K562 (cell line): ENCODE results near the gene CDT1. TPM values are rescaled to one million over a fixed set of nuclear protein-coding genes. Genes with fewer than 3 reads are reported as not detected.

ENCODE experiments used
- ATAC-seq: fragments of 200-7000 bp; cut with Tn5 transposase; 3 replicates; pipeline ENCODE4 v1.9.1; 2020; ENCODE audit warnings: moderate library complexity
- BruUV-seq: library from RNA; stranded (reverse); fragments of 400-500 nt; replicated peaks from 2 replicates; lab custom pipeline; 2021; lab: Mats Ljungman, UMichigan
- CTCF ChIA-PET: fragments of 300-600 bp; formaldehyde crosslinking; extraction: SDS; loops from one replicate; lab custom pipeline; 2021; ENCODE audit warnings: low intra/inter-chr PET ratio; lab: Yijun Ruan, JAX
- POLR2A ChIA-PET: fragments of 300-600, 350-650 bp; sonication (Branson Sonifier 250); formaldehyde crosslinking; extraction: SDS; loops from one replicate; lab custom pipeline; 2021; ENCODE audit warnings: antibody characterized with exemption, inconsistent platforms; lab: Yijun Ruan, JAX
- DNase-seq, 4 experiments: peaks; one replicate each; pipeline versions ENCODE4 v3.0.0 to v3.0.0-alpha.2; 2011 to 2018; ENCODE audit warnings: low spot score in 3 of 4, mixed read lengths in 3 of 4; ENCODE audit errors: extremely low read depth in 1 of 4
- FAIRE-seq: peaks from 2 replicates; lab custom pipeline; 2011; peaks lifted over from hg19 to GRCh38; lab: Jason Lieb, UNC
- H2AFZ ChIP-seq: 2 replicates; pipeline ENCODE4 v1.6.0; 2011; ENCODE audit warnings: low read depth, low read length, control low read depth, inconsistent platforms
- H3K27ac ChIP-seq: fragments of 200-600 bp; 3 replicates; pipeline ENCODE4 v1.8.0; 2011; ENCODE audit warnings: low read depth, mild to moderate bottlenecking, control low read depth, inconsistent platforms, low read length, moderate library complexity, mixed read lengths; ENCODE audit errors: extremely low read depth
- H3K27me3 ChIP-seq, 2 experiments: fragments of 300-600 bp in 1 of 2; 2 replicates in 1 of 2; 3 replicates in 1 of 2; pipeline versions ENCODE4 v1.6.0 to v1.8.0; 2011; ENCODE audit warnings: inconsistent platforms in 2 of 2, low read length in 2 of 2, mild to moderate bottlenecking in 1 of 2, mixed read lengths in 1 of 2, moderate library complexity in 1 of 2; ENCODE audit not compliant: control insufficient read depth in 2 of 2, insufficient read depth in 2 of 2
- H3K36me3 ChIP-seq: fragments of 300-600 bp; 3 replicates; pipeline ENCODE4 v1.8.0; 2011; ENCODE audit warnings: mild to moderate bottlenecking, low read length, inconsistent platforms; ENCODE audit not compliant: control insufficient read depth, insufficient read depth
- H3K4me1 ChIP-seq, 2 experiments: fragments of 200-600 bp in 1 of 2; replicated peaks in 1 of 2; 2 replicates in 1 of 2; 3 replicates in 1 of 2; pipeline versions ENCODE4 v1.5.1 to v1.8.0; 2011; ENCODE audit warnings: inconsistent platforms in 2 of 2, low read length in 2 of 2, mild to moderate bottlenecking in 1 of 2, mixed read lengths in 1 of 2, moderate library complexity in 1 of 2; ENCODE audit not compliant: control insufficient read depth in 2 of 2, insufficient read depth in 2 of 2
- H3K4me2 ChIP-seq: 2 replicates; pipeline ENCODE4 v1.6.1; 2011; ENCODE audit warnings: low read length, control low read depth, inconsistent platforms, mixed read lengths; ENCODE audit not compliant: insufficient read depth
- H3K4me3 ChIP-seq: fragments of 200-600 bp; sonication (generic), shearing (Covaris generic); 2 replicates; pipeline ENCODE4 v1.5.1; 2016; ENCODE audit warnings: control low read depth, inconsistent platforms
- H3K79me2 ChIP-seq: fragments of 200-600 bp; 3 replicates; pipeline ENCODE4 v1.8.0; 2011; ENCODE audit warnings: low read length, inconsistent platforms; ENCODE audit not compliant: control insufficient read depth, insufficient read depth
- H3K9ac ChIP-seq, 2 experiments: 2 replicates each; pipeline versions ENCODE4 v1.6.0 to v1.6.1; 2011; ENCODE audit warnings: low read depth in 2 of 2, low read length in 2 of 2, control low read depth in 1 of 2, inconsistent platforms in 1 of 2, mild to moderate bottlenecking in 1 of 2, mixed read lengths in 1 of 2; ENCODE audit not compliant: insufficient read depth in 1 of 2
- H3K9me1 ChIP-seq: one replicate; pipeline ENCODE4 v1.6.0; 2011; ENCODE audit warnings: inconsistent platforms, mild to moderate bottlenecking, low read length, moderate library complexity; ENCODE audit not compliant: control insufficient read depth, insufficient read depth
- H3K9me3 ChIP-seq: replicated peaks from 2 replicates; pipeline ENCODE4 v1.5.1; 2011; ENCODE audit warnings: low read depth, low read length, inconsistent platforms; ENCODE audit not compliant: control insufficient read depth, insufficient read depth
- H4K20me1 ChIP-seq: replicated peaks from 2 replicates; pipeline ENCODE4 v1.6.1; 2011; ENCODE audit warnings: low read length, inconsistent platforms, mixed read lengths; ENCODE audit not compliant: control insufficient read depth, insufficient read depth
- CBFA2T3 ChIP-seq: fragments of 450-650 bp; IDR thresholded peaks from 2 replicates; pipeline ENCODE4 v1.6.1; 2017
- CTCF ChIP-seq, 3 experiments: IDR thresholded peaks in 2 of 3; conservative IDR thresholded peaks in 1 of 3; 2 replicates each; pipeline ENCODE4 v1.5.1; 2011 to 2012; ENCODE audit warnings: low read length in 3 of 3, mild to moderate bottlenecking in 3 of 3, control low read depth in 2 of 3, improper control_type of control experiment in 1 of 3, inconsistent platforms in 1 of 3, low read depth in 1 of 3, mixed read lengths in 1 of 3, moderate library complexity in 1 of 3; ENCODE audit not compliant: insufficient read depth in 2 of 3
- IRF2 ChIP-seq: sonication (generic); formaldehyde crosslinking; IDR thresholded peaks from 2 replicates; pipeline ENCODE4 v1.8.1; 2022; ENCODE audit warnings: mild to moderate bottlenecking, missing genetic modification reagents
- KDM4B ChIP-seq, 2 experiments: fragments of 450-650 bp in 1 of 2; sonication (generic) in 1 of 2; IDR thresholded peaks; 2 replicates each; pipeline ENCODE4 v1.6.1; 2016 to 2017; ENCODE audit warnings: borderline replicate concordance in 2 of 2, antibody characterized with exemption in 1 of 2, low read depth in 1 of 2, mild to moderate bottlenecking in 1 of 2
- MEIS2 ChIP-seq: fragments of 450-650 bp; IDR thresholded peaks from 2 replicates; pipeline ENCODE4 v1.6.1; 2014; ENCODE audit warnings: mild to moderate bottlenecking; ENCODE audit not compliant: partially characterized antibody
- MXI1 ChIP-seq: IDR thresholded peaks from 2 replicates; pipeline ENCODE4 v1.6.1; 2011; ENCODE audit warnings: low read depth, mild to moderate bottlenecking, improper control_type of control experiment, low read length
- MYC ChIP-seq, 2 experiments: fragments of 250-450 bp in 1 of 2; sonication (Bioruptor Pico) in 1 of 2; IDR thresholded peaks; 2 replicates each; pipeline versions ENCODE4 v1.5.1 to v1.6.1; 2012 to 2021; ENCODE audit warnings: low read depth in 2 of 2, borderline replicate concordance in 1 of 2, improper control_type of control experiment in 1 of 2, low read length in 1 of 2, mild to moderate bottlenecking in 1 of 2, moderate library complexity in 1 of 2
- NFE2L1 ChIP-seq: fragments of 450-650 bp; IDR thresholded peaks from 2 replicates; pipeline ENCODE4 v1.6.1; 2016; ENCODE audit warnings: missing genetic modification characterization, low read depth, mild to moderate bottlenecking, missing compliant biosample characterization, moderate library complexity, borderline replicate concordance
- PTBP1 ChIP-seq: fragments of 200-400 bp; formaldehyde crosslinking; IDR thresholded peaks from 2 replicates; pipeline ENCODE4 v1.6.1; 2017; ENCODE audit warnings: low read depth, low read length
- SPI1 ChIP-seq: IDR thresholded peaks from 2 replicates; pipeline ENCODE4 v1.6.1; 2011; ENCODE audit warnings: low read depth, low read length, control low read depth, borderline replicate concordance
- TCF3 ChIP-seq: sonication (generic); formaldehyde crosslinking; IDR thresholded peaks from 2 replicates; pipeline ENCODE4 v1.4.0; 2020; ENCODE audit warnings: mild to moderate bottlenecking, missing genetic modification reagents
- TEAD1 ChIP-seq, 2 experiments: fragments of 450-650 bp in 1 of 2; sonication (generic) in 1 of 2; formaldehyde crosslinking; IDR thresholded peaks; 2 replicates each; pipeline versions ENCODE4 v1.4.0 to v1.8.0; 2020 to 2022; ENCODE audit warnings: mild to moderate bottlenecking in 2 of 2, missing genetic modification reagents in 1 of 2
- TEAD4 ChIP-seq, 2 experiments: sonication (generic) in 1 of 2; formaldehyde crosslinking in 1 of 2; IDR thresholded peaks; 2 replicates each; pipeline versions ENCODE4 v1.6.1 to v1.8.0; 2012 to 2022; ENCODE audit warnings: borderline replicate concordance in 1 of 2, inconsistent platforms in 1 of 2, low read length in 1 of 2, mild to moderate bottlenecking in 1 of 2, missing genetic modification reagents in 1 of 2
- TFE3 ChIP-seq: fragments of 450-650 bp; formaldehyde crosslinking; IDR thresholded peaks from 2 replicates; pipeline ENCODE4 v1.4.0; 2020; ENCODE audit warnings: mild to moderate bottlenecking, mixed read lengths
- ZFP1 ChIP-seq: fragments of 450-650 bp; formaldehyde crosslinking; IDR thresholded peaks from 2 replicates; pipeline ENCODE4 v1.4.0; 2020; ENCODE audit warnings: mild to moderate bottlenecking, mixed read lengths
- WGBS: fragments of 100-300 bp; shearing (Covaris generic); methylation state at CpG from one replicate; pipeline ENCODE4 v1.1.6; 2016; ENCODE audit warnings: low coverage, mixed read lengths; ENCODE audit not compliant: insufficient coverage; ENCODE audit errors: missing lambda C conversion rate; 5-methylcytosine and 5-hydroxymethylcytosine counted together
- in situ Hi-C: fragments of 300-500 bp; cut with MboI; formaldehyde crosslinking; loops from 4 replicates; pipeline ENCODE4 v1.15.0; 2018; ENCODE audit warnings: inconsistent platforms, mixed read lengths
- intact Hi-C: fragments of 100-400 bp; cut with micrococcal nuclease; formaldehyde crosslinking; loops from 2 replicates; pipeline ENCODE4 v1.14.2; 2022
- polyA plus RNA-seq, 8 experiments: library from polyadenylated mRNA; depleted of rRNA in 4 of 8; stranded (reverse) in 5 of 8; unstranded in 3 of 8; fragments of >200 nt; fragmentation: Nextera tagmentation in 2 of 8; fragmentation: Illumina TruSeq in 1 of 8; extraction: Ambion mirVana in 2 of 8; extraction: Trizol in 1 of 8; gene quantifications; 2 replicates each; pipeline versions ENCODE4 v1.2.1 to v1.2.3, GENCODE V29; 2011 to 2014; ENCODE audit warnings: inconsistent platforms in 1 of 8, missing spikeins in 1 of 8
- total RNA-seq, 7 experiments: library from RNA; depleted of rRNA in 6 of 7; stranded (reverse); fragments of >200 nt in 6 of 7; fragmentation: Illumina TruSeq in 2 of 7; extraction: Trizol in 2 of 7; gene quantifications; 2 replicates each; pipeline versions ENCODE4 v1.2.1 to v1.2.3, GENCODE V29; 2011 to 2021; ENCODE audit warnings: low replicate concordance in 1 of 7

CDT1 gene
- total and polyA plus RNA-seq, 9 of the 15 experiments (the other 6 are each of a cell fraction or from before 2014, with no cell fraction given), result 0.92 to 178 (median 14.2) TPM

GRCh38 chr16:88781140-88782077, 22.2 kb upstream of the CDT1 start:
- Histone ChIP-seq H3K9ac (peak overlapping the region; percentile 90 to 99), H3K27ac (peak overlapping the region; percentile 93), H2AFZ (peak overlapping the region; percentile 3; the same call in 1 of the 2 replicates), H3K9me1 (peaks cover 5% of the 10 kb centered on the region), H3K79me2 (peaks cover 93% of the 10 kb centered on the region), H3K36me3 (peaks cover 52% of the 10 kb centered on the region), H3K27me3 (no peaks in the 10 kb centered on the region), H3K4me3 (peak overlapping the region; percentile 70), H3K4me2 (peak overlapping the region; percentile 78), H4K20me1 (peaks cover 29% of the 10 kb centered on the region; the same call in 1 of the 2 replicates), H3K9me3 (no peaks in the 10 kb centered on the region), H3K4me1 (peaks cover 43 to 93% of the 10 kb centered on the region in 2 experiments)
- ATAC-seq (peak; percentile 56), FAIRE-seq (peak; percentile 83), DNase-seq (peak in 3 of 4 experiments; percentile 50 to 86 (median 73))
- intact Hi-C loops (no loop called here), in situ Hi-C loops (no loop called here)
- 4% methylated on average over 28 of the region's 28 CpGs for WGBS
- ChIA-PET POLR2A (interaction anchor here (0.5 to 7.0 kb wide), 19 partner anchors 9 to 1209 kb away, joined by 3 to 124 read pairs (median 4); partner anchors contain the start of genes APRT and CDT1), CTCF (interaction anchor here (2.5 kb wide), 1 partner anchor 44 kb away, joined by 11 read pairs; no protein-coding TSS in a partner anchor)
- BruUV-seq, result no TSS peak
- no peak for TF ChIP-seq NFE2L1 (tag)
- TF ChIP-seq TEAD1 (CRISPR knock-in tag; IDR thresholded peaks at IDR 0.05), result no peak
- TF ChIP-seq CTCF (IDR thresholded peaks at IDR 0.05 in 2 of 3, conservative IDR thresholded peaks at IDR 0.05 in 1 of 3; ENCODE audit: insufficient read depth in 2 of 3, low read depth in 1 of 3, low read length in 3 of 3), result 0 out of 6 replicates have a peak, but pooled peaks of 2 of the 3 experiments have one; percentile 6 to 11
- TF ChIP-seq TEAD4 (IDR thresholded peaks at IDR 0.05; ENCODE audit: low read length), result no peak
- no peak for TF ChIP-seq TEAD4 (CRISPR knock-in tag; IDR thresholded peaks at IDR 0.05; ENCODE audit: borderline replicate concordance)
- TF ChIP-seq PTBP1, result no peak
- TF ChIP-seq MYC (IDR thresholded peaks at IDR 0.05; ENCODE audit: low read depth, low read length), result peak; percentile 93
- TF ChIP-seq MYC (CRISPR knock-in tag; IDR thresholded peaks at IDR 0.05; ENCODE audit: borderline replicate concordance, low read depth), result 0 out of 2 replicates have a peak, but pooled peaks have one; percentile 53
- 0 out of 4 replicates have a peak, but pooled peaks of 1 of the 2 experiments have one; percentile 22 for TF ChIP-seq KDM4B (IDR thresholded peaks at IDR 0.05; ENCODE audit: borderline replicate concordance in 2 of 2, low read depth in 1 of 2)
- TF ChIP-seq TFE3 (CRISPR knock-in tag), result no peak
- TF ChIP-seq CBFA2T3, result peak; percentile 41; the same call in 1 of the 2 replicates
- peak; percentile 10; the same call in 1 of the 2 replicates for TF ChIP-seq TCF3
- no peak for TF ChIP-seq IRF2 (CRISPR knock-in tag)
- peak; percentile 76 for TF ChIP-seq SPI1
- no peak for TF ChIP-seq MEIS2
- TF ChIP-seq MXI1, result peak; percentile 96
- TF ChIP-seq ZFP1 (CRISPR knock-in tag), result no peak
